Stimulated activated CD4-positive, alpha-beta T cell treated with anti-CD3 and anti-CD28 coated beads, Interleukin-1b, Interleukin-23, amount 100 ng/mL, for 24 hours (primary cell): ENCODE results near the gene IRF2BP2.
"Not testable (repeated sequence)": the region's sequence is repeated elsewhere in the genome, so short reads cannot be mapped to it uniquely, and the experiment has no call there.

Experiments used
- DNase-seq, 4 experiments: peaks; one replicate each; pipeline ENCODE4 v3.0.0-alpha.2; 2020; ENCODE audit warnings: low read depth in 4 of 4, low spot score in 1 of 4

Gene IRF2BP2

DNA sequence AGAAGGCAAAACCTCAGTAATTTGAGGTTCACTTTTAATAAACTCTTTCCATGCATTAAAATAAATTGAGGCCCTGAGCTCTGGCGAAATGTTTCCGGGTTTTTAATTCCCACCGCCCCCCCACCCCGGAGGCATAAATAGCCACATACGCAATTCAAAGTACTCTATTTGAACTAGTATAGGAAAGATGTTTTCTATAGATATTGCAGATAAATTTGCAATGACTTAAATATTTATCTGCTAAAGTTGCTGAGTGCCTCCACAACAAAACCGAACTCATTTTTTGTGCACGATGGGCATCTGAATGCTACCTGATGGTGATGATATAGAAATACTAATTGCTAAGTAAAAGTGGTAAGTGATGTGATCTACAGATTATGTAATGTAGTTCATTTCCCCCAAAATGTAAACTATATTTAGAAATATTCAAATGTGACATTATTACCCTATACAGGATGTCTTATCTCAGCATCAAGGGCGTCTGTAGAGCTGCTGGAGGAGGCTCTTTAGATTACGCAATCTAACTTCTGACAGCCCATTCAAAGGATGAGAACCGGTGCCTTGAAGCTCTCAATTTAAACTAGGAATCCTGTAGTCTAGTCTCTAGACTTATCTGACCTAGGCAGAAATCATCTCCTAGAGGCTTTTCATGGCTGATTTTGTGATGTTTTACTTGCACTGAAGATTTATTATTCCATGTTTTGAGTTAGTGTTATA, 8.5 kb downstream of the IRF2BP2 start:
- no peak for DNase-seq

GRCh38 chr1:234600418-234601281, 9.3 kb downstream of the IRF2BP2 start:
- DNase-seq = no peak

DNA sequence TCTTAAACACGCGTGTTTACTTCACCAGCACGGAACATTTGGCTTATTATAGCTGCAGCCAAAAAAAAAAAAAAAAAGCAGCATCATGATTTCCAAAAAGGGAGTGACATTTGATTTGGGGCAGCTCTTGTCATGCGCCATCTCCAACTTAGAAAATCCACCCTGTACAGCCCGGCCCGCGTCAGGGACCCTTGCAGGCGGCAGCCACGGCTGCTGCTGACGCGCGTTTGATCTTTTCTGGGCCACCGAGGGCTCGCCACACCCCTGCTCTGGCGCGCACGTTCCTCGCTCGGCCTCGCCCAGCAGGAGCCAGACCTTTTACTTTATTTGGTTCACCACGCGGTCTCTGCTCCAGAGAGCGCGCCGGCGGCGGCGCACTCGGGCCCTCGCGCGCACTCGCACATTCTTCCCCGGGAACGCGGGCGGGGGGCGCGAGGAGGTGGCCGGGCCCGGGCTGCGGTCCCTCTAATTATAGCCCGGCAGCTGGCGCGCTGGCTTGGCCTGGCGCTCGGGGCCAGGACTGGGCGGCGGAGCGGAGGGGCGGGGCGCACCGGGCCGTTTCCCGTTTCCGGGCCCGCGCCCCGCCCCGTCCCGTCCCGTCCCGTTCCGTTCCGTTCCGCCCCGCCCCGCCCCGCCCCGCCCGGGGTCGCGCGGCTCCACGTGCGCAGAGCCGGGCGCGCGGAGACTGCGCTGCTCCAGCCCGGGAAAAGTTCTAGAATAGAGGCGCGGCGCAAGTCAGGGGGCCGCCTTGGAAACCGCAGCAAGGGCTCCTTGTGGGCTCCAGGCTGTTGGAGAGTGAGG, 10.2 kb downstream of the IRF2BP2 start:
- peak in 2 of 4 experiments; percentile 67 to 79 for DNase-seq

DNA sequence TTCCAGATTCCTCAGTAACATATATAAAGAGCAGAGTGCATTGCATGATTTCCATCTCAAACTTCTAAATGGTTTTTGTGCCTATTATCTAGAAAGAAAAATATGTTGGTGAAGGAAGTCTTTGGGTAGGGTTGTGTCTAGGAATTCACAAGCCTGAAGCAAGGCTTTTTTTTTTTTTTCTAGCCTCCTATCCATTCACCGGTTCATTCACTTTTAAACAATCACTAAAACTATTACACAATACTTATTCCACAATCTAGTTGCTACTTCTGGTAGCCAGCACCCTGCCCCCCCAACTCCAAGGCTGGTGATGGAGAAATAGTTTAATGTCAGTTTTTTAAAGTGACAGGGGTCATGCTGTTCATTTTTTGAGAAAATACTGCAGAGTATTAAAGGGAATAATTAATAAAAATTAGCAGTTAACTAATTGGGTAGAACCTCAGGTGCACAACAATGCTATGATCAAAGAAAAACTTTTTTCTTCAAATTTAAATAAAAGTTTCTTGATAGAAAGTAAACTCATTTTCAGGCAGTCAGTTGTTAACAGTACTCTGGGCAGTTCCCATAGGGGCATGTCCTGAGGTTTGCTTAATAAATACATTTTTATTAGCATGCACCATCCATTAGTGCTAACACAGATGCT, 10.9 kb downstream of the IRF2BP2 start:
- no peak for DNase-seq

DNA sequence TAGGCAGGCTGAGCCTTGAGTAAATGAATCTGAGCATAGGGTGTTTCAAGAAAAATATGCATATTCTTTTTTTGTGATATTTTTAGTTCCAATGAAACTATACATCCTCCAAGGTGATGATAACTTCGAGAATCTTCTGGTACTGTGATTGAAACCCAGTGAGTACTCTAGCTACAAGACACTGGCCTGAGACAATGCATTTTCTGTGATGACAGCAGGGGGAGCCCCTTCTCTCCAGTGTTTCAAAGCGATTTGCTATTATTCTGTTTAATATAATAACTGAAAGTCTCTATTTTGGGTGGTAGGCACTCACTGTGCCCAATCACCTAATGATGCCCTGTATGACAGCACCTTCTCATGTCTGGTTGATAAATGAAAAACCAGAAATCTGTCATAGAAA, 12.1 kb downstream of the IRF2BP2 start:
- peak in 1 of 4 experiments; percentile 53 for DNase-seq

- DNase-seq = no peak
Measured at GRCh38 chr1:234595899-234596298, 14.1 kb downstream of the IRF2BP2 start.

DNA sequence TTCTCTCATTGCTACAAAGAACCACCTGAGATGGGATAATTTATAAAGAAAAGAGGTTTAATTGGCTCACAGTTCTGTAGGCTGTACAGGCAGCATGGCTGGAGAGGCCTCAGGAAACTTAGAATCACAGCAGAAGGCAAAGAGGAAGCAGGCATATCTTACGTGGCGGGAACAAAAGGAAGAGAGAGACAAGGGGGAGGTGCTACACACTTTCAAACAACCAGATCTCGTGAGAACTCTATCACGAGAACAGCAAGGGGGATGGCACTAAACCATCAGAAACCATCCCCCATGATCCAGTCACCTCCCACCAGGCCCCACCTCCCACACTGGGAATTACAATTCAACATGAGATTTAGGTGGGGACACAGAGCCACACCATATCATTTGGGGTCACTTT, 15.4 kb downstream of the IRF2BP2 start:
- DNase-seq = not testable (repeated sequence)

DNA sequence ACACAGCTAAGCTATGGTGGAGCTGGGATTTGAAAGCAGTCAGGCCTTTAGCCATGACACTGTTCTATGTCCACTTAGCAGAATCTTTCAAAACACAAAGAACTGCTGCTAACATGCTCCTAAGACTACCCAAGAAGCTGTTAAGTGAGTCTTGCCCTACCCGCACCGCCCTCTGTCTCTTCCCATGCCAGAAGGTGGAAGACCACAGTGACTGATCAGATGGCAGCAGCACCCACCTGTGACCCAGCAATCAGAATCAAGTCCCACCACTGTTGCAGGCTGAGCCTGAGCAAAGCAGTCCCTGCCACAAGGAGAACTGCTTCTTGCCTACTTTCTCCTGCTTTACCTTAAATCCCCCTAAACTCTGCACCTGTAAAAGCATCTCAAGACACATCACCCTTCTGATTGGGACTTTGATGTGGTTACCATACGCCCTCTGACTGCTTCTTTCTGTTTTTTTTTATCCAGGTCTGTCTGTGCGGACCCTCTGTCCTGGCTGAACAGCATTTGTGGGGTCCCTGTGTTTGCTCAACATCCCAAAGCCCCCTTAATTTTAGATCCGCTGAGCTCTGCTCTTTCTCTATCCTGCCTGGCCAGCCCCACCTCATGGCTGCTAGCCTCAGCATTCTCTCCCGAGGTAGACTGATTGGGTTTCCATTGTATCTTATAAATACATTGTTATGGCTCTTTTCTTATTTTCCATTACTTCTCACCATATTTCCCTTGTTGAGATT, 16.0 kb downstream of the IRF2BP2 start:
- DNase-seq = no peak

GRCh38 chr1:234593109-234593508, 16.9 kb downstream of the IRF2BP2 start:
- DNase-seq = no peak

GRCh38 chr1:234592240-234592639, 17.7 kb downstream of the IRF2BP2 start:
- DNase-seq = no peak

GRCh38 chr1:234591131-234591530, 18.8 kb downstream of the IRF2BP2 start:
- DNase-seq = no peak

DNA sequence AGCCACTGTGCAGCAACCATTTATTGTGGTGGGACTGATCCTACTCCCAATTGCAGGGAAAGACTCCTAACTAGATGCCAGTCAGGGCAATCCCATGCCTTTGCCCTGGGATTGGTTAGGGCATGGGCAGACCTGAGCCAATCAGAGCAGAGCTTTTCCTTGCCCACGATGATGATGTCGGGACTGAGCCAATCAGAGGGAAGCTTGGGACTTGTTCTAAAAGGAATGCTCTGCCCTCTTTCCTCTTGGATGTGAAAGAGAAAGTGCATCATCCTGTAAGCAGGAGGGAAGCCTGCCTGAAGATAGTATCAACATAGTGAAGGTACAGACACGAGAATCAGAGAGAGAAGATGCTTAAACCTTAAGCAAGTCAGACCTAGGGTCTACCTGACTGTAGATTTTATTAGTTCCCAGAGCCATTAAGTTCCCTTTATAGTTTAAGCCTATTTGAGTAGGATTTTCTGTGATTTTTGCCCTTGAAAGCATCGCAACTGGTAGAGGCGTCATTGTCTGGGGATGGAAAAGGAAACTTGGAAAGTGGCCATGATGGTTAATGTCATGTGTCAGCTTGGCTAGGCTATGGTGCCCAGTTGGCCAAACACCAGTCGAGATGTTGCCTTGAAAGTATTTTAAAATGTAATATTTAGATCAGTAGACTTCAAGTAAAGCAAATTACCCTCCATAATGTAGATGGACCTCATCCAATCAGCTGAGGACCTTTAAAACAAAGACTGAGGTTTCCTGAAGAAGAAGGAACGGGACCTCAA, 19.9 kb downstream of the IRF2BP2 start:
- DNase-seq = no peak

- no peak for DNase-seq
Measured at GRCh38 chr1:234589064-234589800, 20.7 kb downstream of the IRF2BP2 start.

GRCh38 chr1:234588386-234588785, 21.6 kb downstream of the IRF2BP2 start:
- DNase-seq = no peak

DNA sequence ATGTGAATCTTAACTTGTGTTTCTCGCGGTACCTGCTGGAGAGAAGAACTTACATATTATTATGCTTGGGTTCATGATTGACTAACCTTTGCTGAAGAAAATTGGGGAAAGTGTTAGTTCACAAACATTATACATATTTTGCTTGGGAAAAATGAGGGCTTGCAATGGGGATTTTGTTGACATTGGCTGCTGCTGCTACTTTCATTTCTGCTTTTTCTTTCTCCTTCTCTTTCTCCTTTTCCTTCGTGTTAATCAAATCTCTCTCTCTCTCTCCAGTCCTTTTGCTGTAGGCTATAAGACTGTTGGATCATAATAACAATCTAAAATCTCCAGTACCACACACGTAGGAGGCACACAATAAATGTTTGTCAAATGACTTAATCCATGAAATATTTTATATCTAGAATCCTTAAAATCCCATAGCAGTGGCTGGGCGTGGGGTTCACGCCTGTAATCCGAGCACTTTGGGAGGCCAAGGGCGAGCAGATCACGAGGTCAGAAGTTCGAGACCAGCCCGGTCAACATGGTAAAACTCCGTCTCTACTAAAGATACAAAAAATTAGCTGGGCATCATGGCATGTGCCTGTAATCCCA, 23.0 kb downstream of the IRF2BP2 start:
- no peak for DNase-seq

DNA sequence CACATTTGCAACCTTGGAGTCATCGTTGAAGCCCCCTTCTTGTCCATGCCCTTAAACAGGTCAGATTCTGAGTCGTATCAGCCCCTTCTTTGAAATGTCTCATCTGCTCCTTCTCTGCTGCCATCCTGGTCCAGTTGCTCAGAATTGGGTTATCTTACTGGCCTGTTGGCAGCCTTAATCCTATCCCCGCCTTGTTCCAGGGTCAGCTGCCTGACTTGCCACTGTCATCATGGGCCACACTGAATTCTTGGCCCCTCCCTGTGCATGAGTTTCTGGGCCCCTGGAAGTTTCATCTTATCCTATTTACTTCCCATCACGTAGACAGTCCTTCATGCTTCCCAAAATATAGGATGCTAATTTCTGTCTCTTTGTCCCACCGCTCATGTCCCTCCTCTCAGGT, 23.7 kb downstream of the IRF2BP2 start:
- no peak for DNase-seq

GRCh38 chr1:234585330-234586055, 24.5 kb downstream of the IRF2BP2 start:
- no peak for DNase-seq

DNA sequence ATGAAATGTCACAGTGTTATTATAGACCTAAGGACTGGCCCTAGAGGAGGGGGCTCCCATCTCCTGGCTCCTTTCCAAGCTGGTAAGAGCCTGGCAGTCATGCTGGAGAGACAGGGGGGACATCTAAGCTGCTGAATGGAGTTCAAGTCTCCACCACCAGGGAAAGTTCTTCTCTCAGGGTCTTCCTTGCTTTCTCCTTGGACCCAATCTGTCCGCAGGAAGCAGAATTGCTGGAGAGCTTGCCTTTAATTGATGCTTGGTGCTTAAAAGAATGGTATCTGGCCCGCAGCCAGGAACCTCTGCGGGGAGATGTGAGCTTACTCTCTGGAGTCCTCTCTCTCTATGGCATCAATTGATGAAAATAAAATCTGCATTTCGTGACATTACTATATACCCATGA, 25.1 kb downstream of the IRF2BP2 start:
- DNase-seq = no peak
